Measurements from ENCODE around the gene AFG1L. TPM values are rescaled to one million over a fixed set of nuclear protein-coding genes. Genes with fewer than 3 reads are reported as not detected.
A peak's percentile ranks its signal among the peaks of the same experiment; 100 is the strongest.

Gene AFG1L
- total RNA-seq, 1 experiment from 2014 or later, result 6.9 TPM

- DNase-seq (ENCODE audit: low read depth), result peak; percentile 59
These were observed 158.8 kb downstream of the AFG1L start for GRCh38 chr6:108453601-108454185.

- DNase-seq (ENCODE audit: low read depth), result no peak
These were observed 159.5 kb downstream of the AFG1L start for GRCh38 chr6:108454356-108454755.

- no peak for DNase-seq (ENCODE audit: low read depth)
These were observed 160.8 kb downstream of the AFG1L start for GRCh38 chr6:108455688-108456087.

GRCh38 chr6:108463784-108464183, 168.9 kb downstream of the AFG1L start:
- DNase-seq (ENCODE audit: low read depth), result no peak

GRCh38 chr6:108464418-108465097, 169.7 kb downstream of the AFG1L start:
- no peak for DNase-seq (ENCODE audit: low read depth)

- DNase-seq (ENCODE audit: low read depth), result no peak
These were observed 170.2 kb downstream of the AFG1L start for GRCh38 chr6:108465098-108465495.

GRCh38 chr6:108468346-108468745, 173.5 kb downstream of the AFG1L start:
- no peak for DNase-seq (ENCODE audit: low read depth)

- DNase-seq (ENCODE audit: low read depth), result no peak
These were observed 174.5 kb downstream of the AFG1L start for GRCh38 chr6:108469316-108469715.

- DNase-seq (ENCODE audit: low read depth), result no peak
These were observed 178.3 kb downstream of the AFG1L start for GRCh38 chr6:108473197-108473596.

GRCh38 chr6:108476376-108476775, 181.5 kb downstream of the AFG1L start:
- no peak for DNase-seq (ENCODE audit: low read depth)

GRCh38 chr6:108476847-108477430, 182.1 kb downstream of the AFG1L start:
- DNase-seq (ENCODE audit: low read depth), result no peak

- no peak for DNase-seq (ENCODE audit: low read depth)
These were observed 187.7 kb downstream of the AFG1L start for GRCh38 chr6:108482559-108482958.

GRCh38 chr6:108484016-108484415, 189.2 kb downstream of the AFG1L start:
- DNase-seq (ENCODE audit: low read depth), result no peak

- no peak for DNase-seq (ENCODE audit: low read depth)
These were observed 194.8 kb downstream of the AFG1L start for GRCh38 chr6:108489699-108490098.

- peak; percentile 22 for DNase-seq (ENCODE audit: low read depth)
These were observed 197.4 kb downstream of the AFG1L start for GRCh38 chr6:108492131-108492766.

GRCh38 chr6:108494434-108494833, 199.6 kb downstream of the AFG1L start:
- DNase-seq (ENCODE audit: low read depth), result no peak

- DNase-seq (ENCODE audit: low read depth), result peak; percentile 21
These were observed 203.0 kb downstream of the AFG1L start for GRCh38 chr6:108497883-108498282.

GRCh38 chr6:108501559-108501958, 206.7 kb downstream of the AFG1L start:
- DNase-seq (ENCODE audit: low read depth), result peak; percentile 7

GRCh38 chr6:108502832-108503231, 208.0 kb downstream of the AFG1L start:
- DNase-seq (ENCODE audit: low read depth), result no peak

GRCh38 chr6:108507316-108507715, 212.5 kb downstream of the AFG1L start:
- DNase-seq (ENCODE audit: low read depth), result no peak

GRCh38 chr6:108510461-108511319, 215.8 kb downstream of the AFG1L start:
- DNase-seq (ENCODE audit: low read depth), result no peak
